Choroid plexus epithelial cell (primary cell): Measurements from ENCODE around the gene RCAN2.

Source experiments
- DNase-seq: peaks from one replicate; pipeline ENCODE4 v3.0.0-alpha.2; 2010; ENCODE audit warnings: low read depth
- H3K4me3 ChIP-seq: 2 replicates; pipeline ENCODE4 v1.5.1; 2011; ENCODE audit warnings: low read depth, mild to moderate bottlenecking, control low read depth, low read length, moderate library complexity
- CTCF ChIP-seq: conservative IDR thresholded peaks from 2 replicates; pipeline ENCODE4 v1.5.1; 2011; ENCODE audit warnings: low read depth, mild to moderate bottlenecking, control low read depth, inconsistent platforms, low read length, moderate library complexity

RCAN2 gene

GRCh38 chr6:46356543-46356942 is 134.7 kb downstream of the RCAN2 start:
- H3K4me3 ChIP-seq: no peak overlapping the region
- no peak for DNase-seq
- TF ChIP-seq CTCF: no peak

- no peak for TF ChIP-seq CTCF
- no peak for DNase-seq
- no peak overlapping the region for H3K4me3 ChIP-seq
Measured at GRCh38 chr6:46353528-46353927, 137.7 kb downstream of the RCAN2 start.

- no peak for TF ChIP-seq CTCF
- DNase-seq: peak; percentile 5
- no peak overlapping the region for H3K4me3 ChIP-seq
Measured at GRCh38 chr6:46352541-46353268, 138.5 kb downstream of the RCAN2 start.

GRCh38 chr6:46350714-46351113 is 140.5 kb downstream of the RCAN2 start:
- no peak for TF ChIP-seq CTCF
- H3K4me3 ChIP-seq: no peak overlapping the region
- DNase-seq: no peak

GRCh38 chr6:46347669-46348068 is 143.6 kb downstream of the RCAN2 start:
- DNase-seq: peak; percentile 15
- TF ChIP-seq CTCF: no peak
- no peak overlapping the region for H3K4me3 ChIP-seq

- no peak for DNase-seq
- no peak for TF ChIP-seq CTCF
- H3K4me3 ChIP-seq: no peak overlapping the region
Measured at GRCh38 chr6:46340246-46340645, 151.0 kb downstream of the RCAN2 start.

- TF ChIP-seq CTCF: no peak
- no peak overlapping the region for H3K4me3 ChIP-seq
- no peak for DNase-seq
Measured at GRCh38 chr6:46338131-46338530, 153.1 kb downstream of the RCAN2 start.
